ENCODE results near the gene OR1L8. TPM values are rescaled to one million over a fixed set of nuclear protein-coding genes. Genes with fewer than 3 reads are reported as not detected.

Gene OR1L8
- total RNA-seq, 2 donors from 2014 or later, result not detected

GRCh38 chr9:122518226-122518625 lies 65.0 kb downstream of the OR1L8 start:
- Histone ChIP-seq H3K4me3 (no peak overlapping the region), H3K27ac (no peak overlapping the region), H3K27me3 (no peaks in the 10 kb centered on the region), H3K36me3 (no peaks in the 10 kb centered on the region), H3K9me3 (no peaks in the 10 kb centered on the region), H3K9ac (ENCODE audit: low read depth in 2 of 2, low read length in 2 of 2) (no peak overlapping the region), H3K4me1 (no peaks in the 10 kb centered on the region)
- DNase-seq, result no peak
- TF ChIP-seq, protein P1, sequence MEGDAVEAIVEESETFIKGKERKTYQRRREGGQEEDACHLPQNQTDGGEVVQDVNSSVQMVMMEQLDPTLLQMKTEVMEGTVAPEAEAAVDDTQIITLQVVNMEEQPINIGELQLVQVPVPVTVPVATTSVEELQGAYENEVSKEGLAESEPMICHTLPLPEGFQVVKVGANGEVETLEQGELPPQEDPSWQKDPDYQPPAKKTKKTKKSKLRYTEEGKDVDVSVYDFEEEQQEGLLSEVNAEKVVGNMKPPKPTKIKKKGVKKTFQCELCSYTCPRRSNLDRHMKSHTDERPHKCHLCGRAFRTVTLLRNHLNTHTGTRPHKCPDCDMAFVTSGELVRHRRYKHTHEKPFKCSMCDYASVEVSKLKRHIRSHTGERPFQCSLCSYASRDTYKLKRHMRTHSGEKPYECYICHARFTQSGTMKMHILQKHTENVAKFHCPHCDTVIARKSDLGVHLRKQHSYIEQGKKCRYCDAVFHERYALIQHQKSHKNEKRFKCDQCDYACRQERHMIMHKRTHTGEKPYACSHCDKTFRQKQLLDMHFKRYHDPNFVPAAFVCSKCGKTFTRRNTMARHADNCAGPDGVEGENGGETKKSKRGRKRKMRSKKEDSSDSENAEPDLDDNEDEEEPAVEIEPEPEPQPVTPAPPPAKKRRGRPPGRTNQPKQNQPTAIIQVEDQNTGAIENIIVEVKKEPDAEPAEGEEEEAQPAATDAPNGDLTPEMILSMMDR (IDR thresholded peaks at IDR 0.05), result no peak
- intact Hi-C loops (cut with DNase I), result no loop called here

Other genes with a start within 250 kb of the OR1L8 start
- gene PTGS1, start 212.4 kb downstream of the OR1L8 start, total RNA-seq, result 10 to 100 TPM in 1 of 2 donors, 1 to 10 TPM in 1; 6.2 to 26.7 TPM
- gene OR1J1, start 105.5 kb downstream of the OR1L8 start, total RNA-seq, result not detected
- gene OR1J2, start 72.6 kb downstream of the OR1L8 start, total RNA-seq, result not detected
- gene OR1J4, start 64.2 kb downstream of the OR1L8 start, total RNA-seq, result not detected
- not detected for gene OR1N1, start 56.1 kb downstream of the OR1L8 start, total RNA-seq
- gene OR1N2, start 30.3 kb downstream of the OR1L8 start, total RNA-seq, result not detected
- gene OR1Q1, start 31.4 kb upstream of the OR1L8 start, total RNA-seq, result not detected
- not detected for gene OR1B1, start 74.2 kb upstream of the OR1L8 start, total RNA-seq
- not detected for gene OR1L1, start 78.3 kb upstream of the OR1L8 start, total RNA-seq
- not detected for gene OR1L3, start 91.7 kb upstream of the OR1L8 start, total RNA-seq
- not detected for gene OR1L4, start 140.6 kb upstream of the OR1L8 start, total RNA-seq
- not detected for gene OR1L6, start 158.9 kb upstream of the OR1L8 start, total RNA-seq
- not detected for gene OR5C1, start 205.5 kb upstream of the OR1L8 start, total RNA-seq
- gene OR1K1, start 216.7 kb upstream of the OR1L8 start, total RNA-seq, result not detected
- gene PDCL, start 245.2 kb upstream of the OR1L8 start, total RNA-seq, result 10 to 100 TPM; 14.9 to 16.2 TPM

Data from colonic mucosa (tissue), 4 donors.